ENCODE measurements around the gene TRMT11. TPM values are rescaled to one million over a fixed set of nuclear protein-coding genes. Genes with fewer than 3 reads are reported as not detected.

Gene TRMT11
- total and polyA plus RNA-seq, 2 of the 13 experiments (the other 11 are each of a cell fraction or from before 2014, with no cell fraction given) = 42.2 to 81.9 TPM

DNA sequence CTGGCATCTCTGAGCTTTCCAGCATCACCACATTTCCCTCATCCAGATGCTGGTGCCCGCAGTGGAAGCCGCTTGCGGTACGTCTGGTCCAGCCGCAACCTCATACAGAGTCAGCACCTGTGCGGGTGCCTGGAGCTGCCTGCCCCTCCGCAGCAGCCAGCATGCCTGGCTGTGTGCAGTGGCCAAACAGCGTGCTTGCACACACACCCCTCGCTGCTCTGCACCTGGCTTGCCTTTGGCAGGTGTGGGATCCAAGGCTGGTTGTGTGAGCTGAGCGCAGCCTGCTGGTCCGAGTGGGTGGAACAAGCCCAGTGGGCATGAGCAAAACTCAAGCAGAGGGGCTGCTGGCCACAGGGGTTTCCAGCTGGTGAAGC is 32.9 kb upstream of the TRMT11 start (continued):
- TF ChIP-seq, protein P1, sequence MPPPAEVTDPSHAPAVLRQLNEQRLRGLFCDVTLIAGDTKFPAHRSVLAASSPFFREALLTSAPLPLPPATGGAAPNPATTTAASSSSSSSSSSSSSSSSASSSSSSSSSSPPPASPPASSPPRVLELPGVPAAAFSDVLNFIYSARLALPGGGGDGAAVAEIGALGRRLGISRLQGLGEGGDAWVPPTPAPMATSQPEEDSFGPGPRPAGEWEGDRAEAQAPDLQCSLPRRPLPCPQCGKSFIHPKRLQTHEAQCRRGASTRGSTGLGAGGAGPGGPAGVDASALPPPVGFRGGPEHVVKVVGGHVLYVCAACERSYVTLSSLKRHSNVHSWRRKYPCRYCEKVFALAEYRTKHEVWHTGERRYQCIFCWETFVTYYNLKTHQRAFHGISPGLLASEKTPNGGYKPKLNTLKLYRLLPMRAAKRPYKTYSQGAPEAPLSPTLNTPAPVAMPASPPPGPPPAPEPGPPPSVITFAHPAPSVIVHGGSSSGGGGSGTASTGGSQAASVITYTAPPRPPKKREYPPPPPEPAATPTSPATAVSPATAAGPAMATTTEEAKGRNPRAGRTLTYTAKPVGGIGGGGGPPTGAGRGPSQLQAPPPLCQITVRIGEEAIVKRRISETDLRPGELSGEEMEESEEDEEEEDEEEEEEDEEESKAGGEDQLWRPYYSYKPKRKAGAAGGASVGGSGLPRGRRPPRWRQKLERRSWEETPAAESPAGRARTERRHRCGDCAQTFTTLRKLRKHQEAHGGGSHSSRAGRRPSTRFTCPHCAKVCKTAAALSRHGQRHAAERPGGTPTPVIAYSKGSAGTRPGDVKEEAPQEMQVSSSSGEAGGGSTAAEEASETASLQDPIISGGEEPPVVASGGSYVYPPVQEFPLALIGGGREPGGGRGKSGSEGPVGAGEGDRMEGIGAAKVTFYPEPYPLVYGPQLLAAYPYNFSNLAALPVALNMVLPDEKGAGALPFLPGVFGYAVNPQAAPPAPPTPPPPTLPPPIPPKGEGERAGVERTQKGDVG (CRISPR knock-in tag; IDR thresholded peaks at IDR 0.05; ENCODE audit: borderline replicate concordance) = no peak
- 0 out of 2 replicates have a peak, but pooled peaks have one; percentile 45 for TF ChIP-seq TSC22D2 (CRISPR knock-in tag; IDR thresholded peaks at IDR 0.05; ENCODE audit: borderline replicate concordance)
- TF ChIP-seq, protein P2, sequence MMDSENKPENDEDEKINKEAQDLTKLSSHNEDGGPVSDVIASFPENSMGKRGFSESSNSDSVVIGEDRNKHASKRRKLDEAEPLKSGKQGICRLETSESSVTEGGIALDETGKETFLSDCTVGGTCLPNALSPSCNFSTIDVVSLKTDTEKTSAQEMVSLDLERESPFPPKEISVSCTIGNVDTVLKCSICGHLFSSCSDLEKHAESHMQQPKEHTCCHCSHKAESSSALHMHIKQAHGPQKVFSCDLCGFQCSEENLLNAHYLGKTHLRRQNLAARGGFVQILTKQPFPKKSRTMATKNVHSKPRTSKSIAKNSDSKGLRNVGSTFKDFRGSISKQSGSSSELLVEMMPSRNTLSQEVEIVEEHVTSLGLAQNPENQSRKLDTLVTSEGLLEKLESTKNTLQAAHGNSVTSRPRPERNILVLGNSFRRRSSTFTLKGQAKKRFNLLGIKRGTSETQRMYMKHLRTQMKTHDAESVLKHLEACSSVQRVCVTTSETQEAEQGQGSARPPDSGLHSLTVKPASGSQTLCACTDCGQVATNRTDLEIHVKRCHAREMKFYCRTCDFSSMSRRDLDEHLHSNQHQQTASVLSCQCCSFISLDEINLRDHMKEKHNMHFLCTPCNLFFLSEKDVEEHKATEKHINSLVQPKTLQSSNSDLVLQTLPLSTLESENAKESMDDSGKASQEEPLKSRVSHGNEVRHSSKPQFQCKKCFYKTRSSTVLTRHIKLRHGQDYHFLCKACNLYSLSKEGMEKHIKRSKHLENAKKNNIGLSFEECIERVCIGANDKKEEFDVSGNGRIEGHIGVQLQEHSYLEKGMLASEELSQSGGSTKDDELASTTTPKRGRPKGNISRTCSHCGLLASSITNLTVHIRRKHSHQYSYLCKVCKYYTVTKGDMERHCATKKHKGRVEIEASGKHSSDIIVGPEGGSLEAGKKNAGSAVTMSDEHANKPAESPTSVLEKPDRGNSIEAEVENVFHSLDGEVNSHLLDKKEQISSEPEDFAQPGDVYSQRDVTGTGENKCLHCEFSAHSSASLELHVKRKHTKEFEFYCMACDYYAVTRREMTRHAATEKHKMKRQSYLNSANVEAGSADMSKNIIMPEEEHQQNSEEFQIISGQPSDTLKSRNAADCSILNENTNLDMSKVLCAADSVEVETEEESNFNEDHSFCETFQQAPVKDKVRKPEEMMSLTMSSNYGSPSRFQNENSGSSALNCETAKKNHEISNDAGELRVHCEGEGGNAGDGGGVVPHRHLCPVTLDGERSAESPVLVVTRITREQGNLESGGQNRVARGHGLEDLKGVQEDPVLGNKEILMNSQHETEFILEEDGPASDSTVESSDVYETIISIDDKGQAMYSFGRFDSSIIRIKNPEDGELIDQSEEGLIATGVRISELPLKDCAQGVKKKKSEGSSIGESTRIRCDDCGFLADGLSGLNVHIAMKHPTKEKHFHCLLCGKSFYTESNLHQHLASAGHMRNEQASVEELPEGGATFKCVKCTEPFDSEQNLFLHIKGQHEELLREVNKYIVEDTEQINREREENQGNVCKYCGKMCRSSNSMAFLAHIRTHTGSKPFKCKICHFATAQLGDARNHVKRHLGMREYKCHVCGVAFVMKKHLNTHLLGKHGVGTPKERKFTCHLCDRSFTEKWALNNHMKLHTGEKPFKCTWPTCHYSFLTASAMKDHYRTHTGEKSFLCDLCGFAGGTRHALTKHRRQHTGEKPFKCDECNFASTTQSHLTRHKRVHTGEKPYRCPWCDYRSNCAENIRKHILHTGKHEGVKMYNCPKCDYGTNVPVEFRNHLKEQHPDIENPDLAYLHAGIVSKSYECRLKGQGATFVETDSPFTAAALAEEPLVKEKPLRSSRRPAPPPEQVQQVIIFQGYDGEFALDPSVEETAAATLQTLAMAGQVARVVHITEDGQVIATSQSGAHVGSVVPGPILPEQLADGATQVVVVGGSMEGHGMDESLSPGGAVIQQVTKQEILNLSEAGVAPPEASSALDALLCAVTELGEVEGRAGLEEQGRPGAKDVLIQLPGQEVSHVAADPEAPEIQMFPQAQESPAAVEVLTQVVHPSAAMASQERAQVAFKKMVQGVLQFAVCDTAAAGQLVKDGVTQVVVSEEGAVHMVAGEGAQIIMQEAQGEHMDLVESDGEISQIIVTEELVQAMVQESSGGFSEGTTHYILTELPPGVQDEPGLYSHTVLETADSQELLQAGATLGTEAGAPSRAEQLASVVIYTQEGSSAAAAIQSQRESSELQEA (CRISPR knock-in tag; IDR thresholded peaks at IDR 0.05; ENCODE audit: not compliant biosample characterization) = no peak
- TF ChIP-seq ZNF564 (CRISPR knock-in tag; IDR thresholded peaks at IDR 0.05) = no peak
- TF ChIP-seq GFI1 (CRISPR knock-in tag; IDR thresholded peaks at IDR 0.05; ENCODE audit: borderline replicate concordance) = no peak
- 0 out of 2 replicates have a peak, but pooled peaks have one; percentile 43 for TF ChIP-seq NFE2L1 (CRISPR knock-in tag; IDR thresholded peaks at IDR 0.05; ENCODE audit: borderline replicate concordance)
- TF ChIP-seq ZNF772 (CRISPR knock-in tag; IDR thresholded peaks at IDR 0.05) = no peak
- TF ChIP-seq, protein P3, sequence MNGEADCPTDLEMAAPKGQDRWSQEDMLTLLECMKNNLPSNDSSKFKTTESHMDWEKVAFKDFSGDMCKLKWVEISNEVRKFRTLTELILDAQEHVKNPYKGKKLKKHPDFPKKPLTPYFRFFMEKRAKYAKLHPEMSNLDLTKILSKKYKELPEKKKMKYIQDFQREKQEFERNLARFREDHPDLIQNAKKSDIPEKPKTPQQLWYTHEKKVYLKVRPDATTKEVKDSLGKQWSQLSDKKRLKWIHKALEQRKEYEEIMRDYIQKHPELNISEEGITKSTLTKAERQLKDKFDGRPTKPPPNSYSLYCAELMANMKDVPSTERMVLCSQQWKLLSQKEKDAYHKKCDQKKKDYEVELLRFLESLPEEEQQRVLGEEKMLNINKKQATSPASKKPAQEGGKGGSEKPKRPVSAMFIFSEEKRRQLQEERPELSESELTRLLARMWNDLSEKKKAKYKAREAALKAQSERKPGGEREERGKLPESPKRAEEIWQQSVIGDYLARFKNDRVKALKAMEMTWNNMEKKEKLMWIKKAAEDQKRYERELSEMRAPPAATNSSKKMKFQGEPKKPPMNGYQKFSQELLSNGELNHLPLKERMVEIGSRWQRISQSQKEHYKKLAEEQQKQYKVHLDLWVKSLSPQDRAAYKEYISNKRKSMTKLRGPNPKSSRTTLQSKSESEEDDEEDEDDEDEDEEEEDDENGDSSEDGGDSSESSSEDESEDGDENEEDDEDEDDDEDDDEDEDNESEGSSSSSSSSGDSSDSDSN (CRISPR knock-in tag; IDR thresholded peaks at IDR 0.05) = no peak
- no peak for TF ChIP-seq KLF9 (CRISPR knock-in tag; IDR thresholded peaks at IDR 0.05; ENCODE audit: low read depth)
- TF ChIP-seq ZNF879 (CRISPR knock-in tag; IDR thresholded peaks at IDR 0.05) = no peak
- TF ChIP-seq HNF4G (IDR thresholded peaks at IDR 0.05; ENCODE audit: borderline replicate concordance, low read depth, low read length) = no peak
- TF ChIP-seq HNF4G (CRISPR knock-in tag; IDR thresholded peaks at IDR 0.05; ENCODE audit: borderline replicate concordance, low read depth) = no peak
- TF ChIP-seq AKAP8 (CRISPR knock-in tag; IDR thresholded peaks at IDR 0.05) = no peak
- TF ChIP-seq FOXM1 (CRISPR knock-in tag; IDR thresholded peaks at IDR 0.05) = no peak
- no peak for TF ChIP-seq ZNF652 (CRISPR knock-in tag; IDR thresholded peaks at IDR 0.05; ENCODE audit: borderline replicate concordance, low read depth)

Data from HepG2 (cell line).